ENCODE measurements around the gene OBSCN.

OBSCN gene

GRCh38 chr1:228407106-228408040, 199.5 kb downstream of the OBSCN start:
- DNase-seq (ENCODE audit: low spot score): no peak

DNA sequence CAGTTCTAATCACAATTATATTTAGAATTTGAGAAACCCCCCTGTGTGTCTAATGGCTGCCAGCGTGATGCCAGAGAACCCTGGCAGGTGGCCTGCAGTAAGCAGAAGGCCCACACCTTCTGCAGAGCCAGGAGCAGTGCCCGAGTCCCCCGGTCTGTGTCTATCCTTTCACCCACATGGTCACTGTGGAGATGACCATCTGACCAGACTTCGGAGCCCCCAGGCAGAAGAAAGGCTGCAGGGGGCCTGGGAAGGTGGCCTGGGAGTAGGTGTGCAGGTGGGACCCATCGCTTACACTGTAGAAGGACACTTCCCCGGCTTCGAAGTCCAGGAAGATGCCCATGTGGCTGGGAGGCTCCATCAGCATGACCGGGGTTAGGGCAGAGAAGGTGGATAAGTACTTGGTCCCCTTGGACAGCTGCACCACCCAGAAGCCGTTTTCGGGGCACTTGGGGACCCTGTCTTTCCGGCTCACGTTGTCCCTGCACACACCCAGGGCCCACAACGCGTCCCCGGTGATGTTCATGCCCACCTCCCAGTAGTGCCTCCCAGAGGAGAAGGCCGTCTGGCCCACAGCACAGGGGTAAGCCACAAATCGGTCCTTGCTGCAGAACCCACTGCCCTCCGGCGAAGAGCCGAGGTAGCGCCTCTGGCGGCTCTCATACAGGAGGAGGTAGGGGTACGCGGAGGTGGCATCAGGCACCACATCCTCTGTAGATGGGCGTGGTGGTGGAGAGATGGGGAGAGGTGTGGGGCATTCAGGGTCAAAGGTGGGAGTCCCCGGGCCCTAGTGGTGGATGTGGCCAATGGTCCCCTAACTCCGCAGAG, 200.4 kb downstream of the OBSCN start:
- no peak for DNase-seq (ENCODE audit: low spot score)

DNA sequence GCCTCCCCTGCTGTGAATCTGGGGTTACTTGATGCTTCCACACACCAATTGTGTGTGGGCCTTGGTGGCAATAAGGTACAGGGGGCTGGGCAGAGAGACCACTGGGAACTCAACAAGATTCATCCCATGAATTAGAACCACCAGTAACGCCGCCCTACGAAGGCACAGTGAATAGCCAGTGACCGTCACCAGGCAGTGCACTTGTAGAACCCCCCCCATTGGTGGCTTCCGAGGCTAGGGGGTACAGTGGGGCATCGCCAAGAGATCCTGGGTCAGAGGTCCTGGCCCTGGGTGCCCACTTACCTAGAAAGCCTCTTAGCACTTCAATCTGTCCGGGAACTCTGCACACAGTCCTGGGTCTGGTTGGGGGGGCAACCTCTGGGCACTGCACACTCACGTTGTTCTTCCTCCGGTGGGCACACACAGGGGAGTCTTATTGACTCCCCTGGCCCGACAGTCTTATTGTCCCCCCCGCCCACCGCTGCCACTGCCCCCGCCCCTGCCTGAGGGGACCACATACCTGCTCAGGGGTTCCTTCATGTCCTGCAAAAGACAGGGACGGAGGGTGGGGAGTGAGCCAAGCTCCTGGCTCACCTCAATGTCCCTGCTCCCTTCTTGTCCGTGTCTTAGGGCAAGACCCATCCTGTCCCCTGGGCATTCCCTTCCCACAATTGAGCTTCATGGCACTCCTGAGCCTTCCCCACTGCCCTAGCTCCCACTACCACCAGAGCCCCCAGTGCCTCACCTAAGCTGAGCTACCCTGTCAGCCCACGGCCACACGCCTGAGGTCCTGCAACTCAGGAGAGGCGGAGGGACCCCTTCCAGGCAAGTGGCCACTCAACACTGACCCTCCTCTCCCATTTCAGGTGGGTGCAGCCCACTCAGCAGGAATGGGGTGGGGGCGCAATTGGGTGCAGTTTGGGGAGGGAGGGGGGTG, 201.3 kb downstream of the OBSCN start:
- no peak for DNase-seq (ENCODE audit: low spot score)

DNA sequence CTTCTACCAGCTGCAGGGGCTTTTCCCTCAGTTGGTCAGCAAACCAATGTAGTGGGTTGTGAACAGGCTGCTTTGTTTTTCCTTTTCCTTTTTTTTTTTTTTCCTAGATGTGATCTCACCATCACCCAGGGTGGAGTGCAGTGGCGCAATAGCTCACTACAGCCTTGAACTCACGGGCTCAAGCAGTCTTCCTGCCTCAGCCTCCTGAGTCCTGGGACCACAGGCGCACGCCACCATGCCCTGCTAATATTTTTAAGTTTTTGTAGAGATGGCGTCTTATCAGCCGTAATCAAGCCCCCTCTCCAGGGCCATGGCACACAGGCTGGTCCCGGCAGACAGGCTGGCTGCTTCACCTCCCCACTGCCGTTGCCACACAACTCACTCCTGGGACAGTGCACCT, 202.2 kb downstream of the OBSCN start:
- no peak for DNase-seq (ENCODE audit: low spot score)

- no peak for DNase-seq (ENCODE audit: low spot score)
These were observed 202.8 kb downstream of the OBSCN start for GRCh38 chr1:228410671-228411070.

DNA sequence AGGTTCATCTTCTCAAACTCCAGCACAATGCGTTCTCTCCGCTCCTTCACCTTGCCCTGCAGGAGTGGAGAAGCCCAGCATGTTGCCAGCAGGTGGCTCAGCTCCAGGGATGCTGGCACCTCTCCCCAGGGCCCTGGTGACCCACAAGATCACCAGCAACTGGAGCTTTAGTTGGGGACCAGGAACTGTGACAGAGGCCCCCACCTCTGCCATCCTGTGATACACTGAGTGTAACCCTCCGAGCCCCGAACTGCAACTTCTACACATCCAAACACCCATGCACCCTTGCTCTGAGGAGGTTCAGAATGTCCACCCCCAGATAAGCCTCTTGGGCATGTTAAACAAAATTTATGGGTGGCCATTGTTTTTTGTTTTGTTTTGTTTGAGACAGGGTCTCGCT, 203.3 kb downstream of the OBSCN start:
- DNase-seq (ENCODE audit: low spot score): no peak

- no peak for DNase-seq (ENCODE audit: low spot score)
These were observed 203.9 kb downstream of the OBSCN start for GRCh38 chr1:228411548-228412430.

DNA sequence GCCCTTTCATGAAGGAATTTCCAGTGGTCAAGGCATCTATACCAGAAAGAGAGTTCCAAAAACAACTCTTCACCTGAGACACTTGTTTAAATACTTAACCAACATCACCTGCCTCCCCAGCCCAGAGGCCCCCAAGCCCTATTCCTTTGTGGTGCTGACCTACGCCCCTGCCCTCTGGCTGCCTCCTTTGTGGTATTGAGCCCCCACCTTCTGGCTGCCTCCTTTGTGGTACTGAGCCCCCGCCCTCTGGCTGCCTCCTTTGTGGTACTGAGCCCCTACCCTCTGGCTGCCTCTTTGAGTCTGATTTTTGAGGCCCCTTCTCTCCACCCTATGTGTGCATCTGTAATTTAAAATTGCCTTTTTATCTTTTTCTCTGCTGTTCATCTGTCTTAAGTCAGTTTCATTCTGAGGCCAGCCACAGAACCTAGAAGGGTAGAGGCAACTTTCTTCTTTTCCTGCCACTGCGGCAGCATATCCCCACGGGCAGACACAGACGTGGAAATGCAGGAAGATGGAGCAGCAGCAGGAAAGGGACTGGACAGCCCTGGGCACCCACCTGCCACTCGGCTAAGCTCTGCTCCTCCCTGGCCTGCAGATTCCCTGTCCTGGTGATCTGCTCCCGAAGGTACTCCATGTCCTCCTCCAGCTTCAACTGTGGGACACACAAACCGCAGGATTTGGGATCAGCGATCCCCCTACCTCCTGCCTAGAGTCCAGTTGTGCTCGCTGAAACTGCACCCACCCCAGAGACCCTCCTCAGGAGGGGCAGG, 205.6 kb downstream of the OBSCN start:
- no peak for DNase-seq (ENCODE audit: low spot score)

- DNase-seq (ENCODE audit: low spot score): no peak
These were observed 206.8 kb downstream of the OBSCN start for GRCh38 chr1:228414511-228415211.

DNA sequence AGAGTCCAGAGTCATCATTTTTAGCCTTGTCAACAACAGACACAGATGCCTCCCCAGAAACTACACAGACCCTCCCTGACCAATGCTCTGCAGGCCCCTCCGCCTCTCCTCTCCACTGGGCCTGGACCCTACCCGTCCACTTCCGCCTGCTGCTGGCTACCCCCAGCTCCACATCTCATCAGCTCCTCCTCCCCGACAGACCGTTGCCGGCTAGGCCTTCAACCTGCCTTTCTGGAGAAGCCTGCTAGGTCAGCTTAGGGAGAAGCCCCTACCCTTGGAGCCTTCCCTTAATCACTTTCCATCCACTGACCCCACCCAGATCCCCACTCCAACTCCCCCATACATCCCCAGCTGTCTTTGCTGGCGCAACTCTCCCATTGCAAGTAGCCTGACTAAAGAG, 207.4 kb downstream of the OBSCN start:
- DNase-seq (ENCODE audit: low spot score): no peak

DNA sequence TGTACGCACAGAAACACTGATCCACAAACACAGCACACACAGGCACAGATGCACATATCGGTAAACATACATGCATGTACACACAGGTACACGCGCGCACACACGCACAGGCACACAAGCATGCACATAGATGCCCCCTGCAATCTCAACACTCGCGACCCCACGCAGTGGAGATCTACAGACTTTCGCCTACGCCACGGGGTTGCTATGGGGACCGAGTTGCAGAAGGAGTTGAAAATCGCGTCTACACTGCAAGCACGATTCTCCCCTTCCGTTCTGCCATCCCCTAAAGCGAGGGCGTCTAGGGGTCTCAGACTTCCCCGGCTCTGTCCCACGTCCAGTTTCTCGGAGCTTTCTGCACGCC, 208.0 kb downstream of the OBSCN start:
- DNase-seq (ENCODE audit: low spot score): no peak

DNA sequence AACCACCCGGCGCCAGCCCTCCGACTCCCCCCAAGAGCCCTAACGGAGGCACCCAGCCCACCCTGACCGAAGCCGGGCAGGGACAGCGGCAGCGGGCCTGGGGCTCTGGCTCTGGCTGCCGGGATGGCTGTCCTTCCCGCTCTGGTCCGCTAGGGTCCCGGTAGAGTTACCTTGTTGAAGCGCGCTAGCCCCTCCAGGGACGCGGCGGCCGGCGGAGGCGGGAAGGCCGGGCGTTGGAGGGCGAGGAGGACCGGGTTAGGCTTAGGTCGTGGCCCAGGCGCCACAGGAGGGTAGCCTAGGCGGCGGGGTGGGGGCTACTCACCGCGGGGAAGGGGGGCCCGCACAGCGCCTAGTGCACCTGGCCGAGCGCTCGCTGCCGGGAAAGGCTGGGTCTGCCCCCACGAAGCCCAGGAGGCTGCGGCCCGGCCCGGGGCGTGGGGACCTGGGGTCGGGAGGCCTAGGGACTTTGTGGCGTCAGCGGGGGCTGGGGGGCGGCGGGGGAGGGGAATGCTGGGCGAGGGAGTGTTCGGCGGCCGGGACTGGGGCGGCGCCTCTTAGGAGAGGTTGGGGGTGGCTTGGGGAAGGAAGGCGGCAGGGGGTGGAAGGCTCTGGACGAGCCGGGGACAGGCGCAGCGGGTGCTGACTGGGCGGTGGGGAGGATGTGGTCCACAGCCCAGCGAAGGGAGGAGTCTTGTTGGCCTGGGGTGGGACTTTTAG, 208.5 kb downstream of the OBSCN start, which contains the start of gene TRIM17:
TRIM17 (minus strand) TSS at position 645 of the 717 bp plus-strand sequence. CDS start 1,789 bp downstream, outside the sequence.
- DNase-seq (ENCODE audit: low spot score): no peak

DNA sequence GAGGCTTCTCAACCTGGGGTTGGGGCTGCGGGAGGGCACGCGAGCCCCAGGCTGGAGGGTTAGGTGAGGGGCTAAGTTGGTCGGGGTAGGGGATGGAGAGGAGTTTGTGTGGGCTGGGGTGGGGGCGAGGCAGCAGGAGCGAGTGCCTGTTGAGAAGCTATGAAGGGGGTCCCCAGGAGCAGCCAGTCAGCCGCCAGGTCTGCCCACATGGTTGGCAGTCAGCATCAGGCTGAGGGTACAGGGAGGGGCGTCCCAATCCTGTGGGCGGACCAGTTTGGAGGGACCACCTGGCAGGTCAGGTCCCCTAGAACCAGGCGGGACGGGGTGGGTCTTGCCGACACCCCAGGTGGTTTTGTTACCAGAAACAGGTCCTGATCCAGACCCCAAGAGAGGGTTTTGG, 209.2 kb downstream of the OBSCN start:
- DNase-seq (ENCODE audit: low spot score): no peak

DNA sequence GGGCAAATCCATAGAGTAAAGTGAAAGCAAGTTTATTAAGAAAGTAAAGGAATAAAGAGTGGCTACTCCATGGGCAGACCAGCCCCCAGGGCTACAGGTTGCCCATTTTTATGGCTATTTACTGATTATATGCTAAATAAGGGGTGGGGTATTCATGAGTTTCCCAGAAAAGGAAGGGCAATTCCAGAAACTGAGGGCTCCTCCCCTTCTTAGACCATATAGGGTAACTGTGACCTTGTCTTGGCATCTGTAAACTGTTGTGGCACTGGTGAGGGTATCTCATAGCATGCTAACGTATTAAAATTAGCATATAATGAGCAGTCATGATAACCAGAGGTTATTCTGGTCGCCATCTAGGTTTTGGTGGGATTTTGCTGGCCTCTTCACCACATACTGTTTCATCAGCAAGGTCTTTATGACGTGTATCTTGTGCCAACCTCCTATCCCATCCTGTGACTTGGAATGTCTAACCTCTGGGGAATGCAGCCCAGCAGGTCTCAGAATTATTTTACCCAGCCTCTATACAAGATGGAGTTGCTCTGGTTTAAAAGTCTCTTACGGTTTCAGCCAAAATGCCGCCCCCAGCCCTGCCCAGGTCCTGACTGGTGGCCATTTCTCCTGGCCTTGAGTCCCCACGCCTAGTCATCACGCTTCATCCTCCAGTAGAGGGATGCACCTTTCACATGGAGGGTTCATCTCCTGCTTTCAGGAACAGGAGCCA, 209.8 kb downstream of the OBSCN start:
- no peak for DNase-seq (ENCODE audit: low spot score)

- no peak for DNase-seq (ENCODE audit: low spot score)
These were observed 213.4 kb downstream of the OBSCN start for GRCh38 chr1:228420968-228421826.

GRCh38 chr1:228423404-228424053, 215.7 kb downstream of the OBSCN start:
- DNase-seq (ENCODE audit: low spot score): no peak

All from kidney capillary endothelial cell (primary cell).